GM12878 (cell line): ENCODE results near the gene PLEKHN1. TPM values are rescaled to one million over a fixed set of nuclear protein-coding genes. Genes with fewer than 3 reads are reported as not detected.
"Not testable (repeated sequence)": the region's sequence is repeated elsewhere in the genome, so short reads cannot be mapped to it uniquely, and the experiment has no call there.

Source experiments
- ATAC-seq: fragments of 200-7000 bp; cut with Tn5 transposase; 3 replicates; pipeline ENCODE4 v1.9.1; 2020; ENCODE audit warnings: mild to moderate bottlenecking, moderate library complexity
- BruUV-seq: library from RNA; stranded (reverse); fragments of 400-500 nt; replicated peaks from 2 replicates; lab custom pipeline; 2021; lab: Mats Ljungman, UMichigan
- CTCF ChIA-PET: fragments of 300-600 bp; sonication (Branson Sonifier 250); formaldehyde crosslinking; extraction: SDS; loops from one replicate; lab custom pipeline; 2021; ENCODE audit warnings: inconsistent platforms; lab: Yijun Ruan, JAX
- POLR2A ChIA-PET: fragments of 350-600 bp; formaldehyde crosslinking; extraction: SDS; loops from one replicate; lab custom pipeline; 2021; ENCODE audit warnings: inconsistent platforms; lab: Charles Lee
- RAD21 ChIA-PET: fragments of 300-600 bp; sonication (Branson Sonifier 250); formaldehyde crosslinking; loops from one replicate; lab custom pipeline; 2023; ENCODE audit warnings: antibody characterized with exemption; ENCODE audit not compliant: unreplicated experiment; lab: Charles Lee
- SMC1A ChIA-PET: fragments of 300-600 bp; sonication (Branson Sonifier 250); formaldehyde crosslinking; loops from one replicate; lab custom pipeline; 2023; ENCODE audit not compliant: unreplicated experiment, uncharacterized antibody; lab: Charles Lee
- DNase-seq: peaks from one replicate; pipeline ENCODE4 v3.0.0-alpha.2; 2011; ENCODE audit warnings: low read depth, low spot score
- FAIRE-seq: peaks from 3 replicates; lab custom pipeline; 2011; peaks lifted over from hg19 to GRCh38; lab: Jason Lieb, UNC
- H2AFZ ChIP-seq: 2 replicates; pipeline ENCODE4 v1.6.0; 2011; ENCODE audit warnings: low read depth, low read length, control low read depth; ENCODE audit not compliant: control insufficient read depth
- H3K27ac ChIP-seq: 2 replicates; pipeline ENCODE4 v1.5.1; 2011; ENCODE audit warnings: control low read depth; ENCODE audit not compliant: control insufficient read depth, insufficient read depth
- H3K27me3 ChIP-seq, 2 experiments: replicated peaks in 1 of 2; 2 replicates each; pipeline versions ENCODE4 v1.6.0 to v1.6.1; 2011; ENCODE audit warnings: low read length in 1 of 2; ENCODE audit not compliant: control insufficient read depth in 2 of 2, insufficient read depth in 2 of 2
- H3K36me3 ChIP-seq, 2 experiments: 2 replicates each; pipeline ENCODE4 v1.5.1; 2011; ENCODE audit warnings: low read length in 1 of 2; ENCODE audit not compliant: control insufficient read depth in 2 of 2, insufficient read depth in 2 of 2
- H3K4me1 ChIP-seq: 2 replicates; pipeline ENCODE4 v1.6.1; 2011; ENCODE audit warnings: mild to moderate bottlenecking, low read length, moderate library complexity, mixed read lengths; ENCODE audit not compliant: control insufficient read depth, insufficient read depth
- H3K4me2 ChIP-seq: 2 replicates; pipeline ENCODE4 v1.6.0; 2011; ENCODE audit warnings: control low read depth; ENCODE audit not compliant: control insufficient read depth, insufficient read depth
- H3K4me3 ChIP-seq: fragments of 200-600 bp; sonication (generic); 2 replicates; pipeline ENCODE4 v1.5.1; 2016
- H3K79me2 ChIP-seq: 2 replicates; pipeline ENCODE4 v1.6.0; 2011; ENCODE audit warnings: low read length; ENCODE audit not compliant: control insufficient read depth, insufficient read depth
- H3K9ac ChIP-seq: 2 replicates; pipeline ENCODE4 v1.8.0; 2011; ENCODE audit warnings: low read length, control low read depth, mixed read lengths; ENCODE audit not compliant: control insufficient read depth, insufficient read depth
- H3K9me3 ChIP-seq: replicated peaks from 3 replicates; pipeline ENCODE4 v1.5.1; 2011; ENCODE audit warnings: mild to moderate bottlenecking, low read length; ENCODE audit not compliant: control insufficient read depth, insufficient read depth
- H4K20me1 ChIP-seq: 2 replicates; pipeline ENCODE4 v1.6.0; 2011; ENCODE audit not compliant: control insufficient read depth, insufficient read depth
- BMI1 ChIP-seq: fragments of 450-650 bp; IDR thresholded peaks from 2 replicates; pipeline ENCODE4 v1.6.1; 2016; ENCODE audit warnings: mild to moderate bottlenecking, moderate library complexity, borderline replicate concordance
- CHD1 ChIP-seq: IDR thresholded peaks from 2 replicates; pipeline ENCODE4 v1.6.1; 2012; ENCODE audit warnings: low read depth, low read length, improper control_type of control experiment
- CTCF ChIP-seq, 3 experiments: IDR thresholded peaks in 2 of 3; conservative IDR thresholded peaks in 1 of 3; 2 replicates each; pipeline ENCODE4 v1.5.1; 2011; ENCODE audit warnings: low read depth in 3 of 3, low read length in 3 of 3, mild to moderate bottlenecking in 3 of 3, control low read depth in 2 of 3, moderate library complexity in 2 of 3, inconsistent platforms in 1 of 3, mixed read lengths in 1 of 3; ENCODE audit not compliant: control insufficient read depth in 2 of 3, insufficient read depth in 1 of 3; ENCODE audit errors: extremely low read depth in 1 of 3
- DPF2 ChIP-seq: fragments of 450-650 bp; IDR thresholded peaks from 2 replicates; pipeline ENCODE4 v1.6.1; 2017; ENCODE audit warnings: mild to moderate bottlenecking
- JUND ChIP-seq: IDR thresholded peaks from 2 replicates; pipeline ENCODE4 v1.6.1; 2012; ENCODE audit warnings: low read depth, mild to moderate bottlenecking, low read length, improper control_type of control experiment, moderate library complexity
- LARP7 ChIP-seq: fragments of 450-650 bp; IDR thresholded peaks from 2 replicates; pipeline ENCODE4 v1.6.1; 2017; ENCODE audit warnings: mild to moderate bottlenecking
- NR2F1 ChIP-seq: fragments of 450-650 bp; conservative IDR thresholded peaks from 2 replicates; pipeline ENCODE4 v1.6.1; 2017; ENCODE audit warnings: mild to moderate bottlenecking
- RAD21 ChIP-seq: IDR thresholded peaks from 2 replicates; pipeline ENCODE4 v1.6.1; 2011; ENCODE audit warnings: mild to moderate bottlenecking, low read depth, low read length, moderate library complexity; ENCODE audit not compliant: insufficient read depth
- SMC3 ChIP-seq: IDR thresholded peaks from 2 replicates; pipeline ENCODE4 v1.6.1; 2011; ENCODE audit warnings: low read length, improper control_type of control experiment, borderline replicate concordance
- WRNIP1 ChIP-seq: IDR thresholded peaks from 2 replicates; pipeline ENCODE4 v1.6.1; 2011; ENCODE audit warnings: low read depth, low read length, improper control_type of control experiment, borderline replicate concordance
- WGBS: methylation state at CpG from one replicate; pipeline ENCODE4 v1.1.6; 2016; ENCODE audit warnings: low lambda C conversion rate; ENCODE audit not compliant: insufficient replicate concordance, insufficient coverage; ENCODE audit errors: missing lambda C conversion rate; 5-methylcytosine and 5-hydroxymethylcytosine counted together
- in situ Hi-C: fragments of 300-500 bp; cut with MboI; formaldehyde crosslinking; loops from 9 replicates; pipeline ENCODE4 v1.14.3; 2018; ENCODE audit warnings: mixed read lengths
- intact Hi-C: fragments of 100-400 bp; cut with micrococcal nuclease; formaldehyde crosslinking; loops from one replicate; pipeline ENCODE4 v1.14.2; 2022; ENCODE audit not compliant: unreplicated experiment
- polyA plus RNA-seq, 11 experiments: library from polyadenylated mRNA; depleted of rRNA in 4 of 11; unstranded in 6 of 11; stranded (reverse) in 5 of 11; fragments of >200 nt; fragmentation: Nextera tagmentation in 4 of 11; fragmentation: Illumina TruSeq in 1 of 11; extraction: Ambion mirVana in 4 of 11; extraction: Trizol in 1 of 11; gene quantifications; 1 replicate in 1 of 11; 2 replicates in 10 of 11; pipeline versions ENCODE4 v1.2.1 to v1.2.3, GENCODE V29; 2011 to 2016; ENCODE audit warnings: inconsistent platforms in 2 of 11, missing spikeins in 2 of 11, low read depth in 1 of 11
- total RNA-seq, 4 experiments: library from RNA; depleted of rRNA in 3 of 4; stranded (reverse); fragments of >200 nt in 3 of 4; fragmentation: Illumina TruSeq in 1 of 4; extraction: Trizol in 1 of 4; gene quantifications; 2 replicates each; pipeline versions ENCODE4 v1.2.1 to v1.2.3, GENCODE V29; 2013 to 2021

The PLEKHN1 gene
- total and polyA plus RNA-seq, 10 of the 15 experiments (the other 5 are each of a cell fraction or from before 2014, with no cell fraction given) = 0.04 to 0.26 (median 0.18) TPM; not detected in 6

- H3K79me2 ChIP-seq = no peaks in the 10 kb centered on the region
- no peaks in the 10 kb centered on the region; the same call in 2 of the 3 replicates for H3K9me3 ChIP-seq
- H3K4me1 ChIP-seq = no peaks in the 10 kb centered on the region
- 34% methylated on average over 29 of the region's 40 CpGs for WGBS
- no peaks in the 10 kb centered on the region for H4K20me1 ChIP-seq
- no peak for FAIRE-seq
- intact Hi-C loops = no loop called here
- no peaks in the 10 kb centered on the region for H3K36me3 ChIP-seq
- RAD21 ChIA-PET = interaction anchor here (0.6 kb wide), 1 partner anchor 87 kb away, joined by 3 read pairs; no protein-coding TSS in a partner anchor
- no peak overlapping the region for H3K27ac ChIP-seq
- DNase-seq = no peak
- TF ChIP-seq CHD1 (no peak), LARP7 (peak; percentile 54; the same call in 1 of the 2 replicates), RAD21 (peak; percentile 49), CTCF (IDR thresholded peaks at IDR 0.05 in 2 of 3, conservative IDR thresholded peaks at IDR 0.05 in 1 of 3; ENCODE audit: control insufficient read depth in 2 of 3, extremely low read depth in 1 of 3, insufficient read depth in 1 of 3, low read depth in 3 of 3, low read length in 3 of 3) (peak; percentile 28 to 52 (median 32); a peak in 5 of 6 replicates), BMI1 (no peak), DPF2 (0 out of 2 replicates have a peak, but pooled peaks have one; percentile 44), JUND (no peak), SMC3 (peak; percentile 19; the same call in 1 of the 2 replicates), NR2F1 (0 out of 2 replicates have a peak, but pooled peaks have one; percentile 29), WRNIP1 (no peak)
- H3K4me3 ChIP-seq = no peak overlapping the region
- in situ Hi-C loops = no loop called here
- H3K4me2 ChIP-seq = peak overlapping the region; percentile 17; the same call in 1 of the 2 replicates
- no peaks in the 10 kb centered on the region for H3K27me3 ChIP-seq
- peak; percentile 90 for ATAC-seq
- H3K9ac ChIP-seq = no peak overlapping the region
- CTCF ChIA-PET = interaction anchor here (1.4 kb wide), 1 partner anchor 70 kb away, joined by 5 read pairs; no protein-coding TSS in a partner anchor
- SMC1A ChIA-PET = interaction anchor here (0.6 to 1.4 kb wide), 3 partner anchors 70 to 195 kb away, joined by 3 read pairs; no protein-coding TSS in a partner anchor
- POLR2A ChIA-PET = interaction anchor here (0.6 kb wide), 2 partner anchors 71 to 460 kb away, joined by 3 read pairs; no protein-coding TSS in a partner anchor
- H2AFZ ChIP-seq = peak overlapping the region; percentile 34
- BruUV-seq = no TSS peak
These were observed 9.8 kb downstream of the PLEKHN1 start for GRCh38 chr1:975896-976683.

- intact Hi-C loops, H3K36me3 ChIP-seq, H3K27me3 ChIP-seq, H4K20me1 ChIP-seq, H3K4me1 ChIP-seq, H3K4me3 ChIP-seq, ATAC-seq, H3K4me2 ChIP-seq, BruUV-seq, H2AFZ ChIP-seq, H3K79me2 ChIP-seq, DNase-seq, FAIRE-seq, CTCF ChIA-PET, RAD21 ChIA-PET, H3K27ac ChIP-seq, H3K9ac ChIP-seq, H3K9me3 ChIP-seq, in situ Hi-C loops: not testable (repeated sequence)
- SMC1A ChIA-PET = interaction anchor here (0.6 to 1.4 kb wide), 2 partner anchors 71 to 195 kb away, joined by 3 read pairs; no protein-coding TSS in a partner anchor
- no CpG with 5 or more reads among the region's 39 CpGs for WGBS
- POLR2A ChIA-PET = interaction anchor here (0.6 kb wide), 1 partner anchor 72 kb away, joined by 3 read pairs; no protein-coding TSS in a partner anchor
These were observed 10.5 kb downstream of the PLEKHN1 start for GRCh38 chr1:976791-977190.
